PC-3 (cell line): ENCODE measurements around the gene VWA1. TPM values are rescaled to one million over a fixed set of nuclear protein-coding genes. Genes with fewer than 3 reads are reported as not detected.
A peak's percentile ranks its signal among the peaks of the same experiment; 100 is the strongest.
"Not testable (repeated sequence)": the region's sequence is repeated elsewhere in the genome, so short reads cannot be mapped to it uniquely, and the experiment has no call there.

Source experiments
- ATAC-seq: fragments of 200-7000 bp; cut with Tn5 transposase; 2 replicates; pipeline ENCODE4 v1.9.1; 2020; ENCODE audit warnings: mild to moderate bottlenecking, moderate library complexity
- BruUV-seq: library from RNA; stranded (reverse); fragments of 400-500 nt; replicated peaks from 2 replicates; lab custom pipeline; 2021; lab: Mats Ljungman, UMichigan
- CTCF ChIA-PET: fragments of 300-600 bp; sonication (Branson Sonifier 250); formaldehyde crosslinking; loops from one replicate; lab custom pipeline; 2022; ENCODE audit warnings: antibody characterized with exemption; lab: Charles Lee
- POLR2A ChIA-PET: fragments of 300-600 bp; sonication (Branson Sonifier 250); formaldehyde crosslinking; loops from one replicate; lab custom pipeline; 2022; ENCODE audit warnings: antibody characterized with exemption; ENCODE audit not compliant: unreplicated experiment; lab: Charles Lee
- DNase-seq: peaks from one replicate; pipeline ENCODE4 v3.0.0-alpha.2; 2015
- H2AFZ ChIP-seq: fragments of 300-600 bp; sonication (generic); 2 replicates; pipeline ENCODE4 v1.6.0; 2016; ENCODE audit warnings: antibody characterized with exemption, low read length
- H3F3A ChIP-seq: fragments of 300-600 bp; sonication (generic); one replicate; pipeline ENCODE4 v1.6.0; 2017; ENCODE audit warnings: antibody characterized with exemption, low read length, control low read depth, mild to moderate bottlenecking; ENCODE audit not compliant: unreplicated experiment
- H3K27ac ChIP-seq: fragments of 300-600 bp; sonication (generic); 2 replicates; pipeline ENCODE4 v1.5.1; 2016; ENCODE audit warnings: mild to moderate bottlenecking, low read length
- H3K27me3 ChIP-seq: fragments of 300-600 bp; sonication (generic); 2 replicates; pipeline ENCODE4 v1.6.1; 2016; ENCODE audit warnings: low read length, mixed read lengths
- H3K36me3 ChIP-seq: fragments of 300-600 bp; sonication (generic); 2 replicates; pipeline ENCODE4 v1.6.1; 2016; ENCODE audit warnings: low read depth, mixed run types, low read length, mixed read lengths
- H3K4me1 ChIP-seq: fragments of 300-600 bp; sonication (generic); 2 replicates; pipeline ENCODE4 v1.5.1; 2016; ENCODE audit warnings: low read length; ENCODE audit not compliant: insufficient read depth
- H3K4me2 ChIP-seq: fragments of 300-600 bp; sonication (generic); 2 replicates; pipeline ENCODE4 v1.6.0; 2016; ENCODE audit warnings: low read length
- H3K4me3 ChIP-seq: fragments of 300-600 bp; sonication (generic); 2 replicates; pipeline ENCODE4 v1.5.1; 2016; ENCODE audit warnings: mild to moderate bottlenecking, low read length, mixed read lengths
- H3K79me2 ChIP-seq: fragments of 300-600 bp; sonication (generic); 2 replicates; pipeline ENCODE4 v1.6.1; 2017; ENCODE audit warnings: low read length, mixed read lengths
- H3K9ac ChIP-seq: fragments of 300-600 bp; sonication (generic); 2 replicates; pipeline ENCODE4 v1.6.0; 2016; ENCODE audit warnings: mild to moderate bottlenecking, low read length
- H3K9me2 ChIP-seq: fragments of 300-600 bp; sonication (generic); replicated peaks from 2 replicates; pipeline ENCODE4 v1.6.1; 2016; ENCODE audit warnings: mixed run types, low read length, mixed read lengths
- H3K9me3 ChIP-seq: fragments of 300-600 bp; sonication (generic); 2 replicates; pipeline ENCODE4 v1.6.1; 2016; ENCODE audit warnings: low read length, mixed read lengths
- H4K20me1 ChIP-seq: fragments of 300-600 bp; sonication (generic); 2 replicates; pipeline ENCODE4 v1.6.1; 2016; ENCODE audit warnings: low read length, mixed read lengths
- EZH2 ChIP-seq: fragments of 300-600 bp; sonication (generic); IDR thresholded peaks from one replicate; pipeline ENCODE4 v1.6.1; 2017; ENCODE audit warnings: antibody characterized with exemption, mild to moderate bottlenecking, low read length; ENCODE audit not compliant: unreplicated experiment
- EZH2phosphoT487 ChIP-seq: fragments of 300-600 bp; sonication (generic); IDR thresholded peaks from 2 replicates; pipeline ENCODE4 v1.6.1; 2018; ENCODE audit warnings: mild to moderate bottlenecking, antibody characterized with exemption, low read length, borderline replicate concordance
- intact Hi-C: fragments of 100-400 bp; cut with micrococcal nuclease; formaldehyde crosslinking; loops from 2 replicates; pipeline ENCODE4 v1.9.0; 2023
- total RNA-seq: library from RNA; depleted of rRNA; stranded (reverse); fragments of >200 nt; gene quantifications from 2 replicates; pipeline ENCODE4 v1.2.3, GENCODE V29; 2014
- TF ChIP-seq, protein P1 (sequence below): fragments of 300-600 bp; sonication (generic); conservative IDR thresholded peaks from 2 replicates; pipeline ENCODE4 v1.5.1; 2017; ENCODE audit warnings: antibody characterized with exemption, low read depth, mild to moderate bottlenecking, low read length

The VWA1 gene
- total RNA-seq, 1 experiment from 2014 or later = 59.1 TPM

- peak; percentile 92 for ATAC-seq
- Histone ChIP-seq H3K27me3 (no peaks in the 10 kb centered on the region), H3K9me2 (no peaks in the 10 kb centered on the region), H3F3A (no peaks in the 10 kb centered on the region), H3K9ac (peak within 1 kb of the TSS; percentile 85), H3K4me1 (peaks cover 12% of the 10 kb centered on the region), H3K79me2 (peaks cover 62% of the 10 kb centered on the region), H3K36me3 (peaks cover 3% of the 10 kb centered on the region; the same call in 1 of the 2 replicates), H3K4me2 (peak within 1 kb of the TSS; percentile 87), H4K20me1 (peaks cover 21% of the 10 kb centered on the region), H2AFZ (peak within 1 kb of the TSS; percentile 75), H3K9me3 (no peaks in the 10 kb centered on the region), H3K4me3 (peak within 1 kb of the TSS; percentile 88), H3K27ac (peak within 1 kb of the TSS; percentile 58)
- intact Hi-C loops = loop anchor here (1.0 kb wide), 2 partner anchors 40 to 64 kb away; partner anchors contain the start of gene MRPL20
- ChIA-PET CTCF (no interaction called here), POLR2A (no interaction called here)
- no TSS peak for BruUV-seq
- peak; percentile 98 for DNase-seq
- TF ChIP-seq, protein P1, sequence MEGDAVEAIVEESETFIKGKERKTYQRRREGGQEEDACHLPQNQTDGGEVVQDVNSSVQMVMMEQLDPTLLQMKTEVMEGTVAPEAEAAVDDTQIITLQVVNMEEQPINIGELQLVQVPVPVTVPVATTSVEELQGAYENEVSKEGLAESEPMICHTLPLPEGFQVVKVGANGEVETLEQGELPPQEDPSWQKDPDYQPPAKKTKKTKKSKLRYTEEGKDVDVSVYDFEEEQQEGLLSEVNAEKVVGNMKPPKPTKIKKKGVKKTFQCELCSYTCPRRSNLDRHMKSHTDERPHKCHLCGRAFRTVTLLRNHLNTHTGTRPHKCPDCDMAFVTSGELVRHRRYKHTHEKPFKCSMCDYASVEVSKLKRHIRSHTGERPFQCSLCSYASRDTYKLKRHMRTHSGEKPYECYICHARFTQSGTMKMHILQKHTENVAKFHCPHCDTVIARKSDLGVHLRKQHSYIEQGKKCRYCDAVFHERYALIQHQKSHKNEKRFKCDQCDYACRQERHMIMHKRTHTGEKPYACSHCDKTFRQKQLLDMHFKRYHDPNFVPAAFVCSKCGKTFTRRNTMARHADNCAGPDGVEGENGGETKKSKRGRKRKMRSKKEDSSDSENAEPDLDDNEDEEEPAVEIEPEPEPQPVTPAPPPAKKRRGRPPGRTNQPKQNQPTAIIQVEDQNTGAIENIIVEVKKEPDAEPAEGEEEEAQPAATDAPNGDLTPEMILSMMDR = no peak
- TF ChIP-seq EZH2 (no peak), EZH2phosphoT487 (no peak)
Observed at GRCh38 chr1:1471389-1472052, 36.0 kb downstream of the VWA1 start, which contains the start of gene ATAD3B. Gene ATAD3B, plus strand, starts transcription at chr1:1471765. Its CDS starts 120 bp downstream, at chr1:1471885.

DNA sequence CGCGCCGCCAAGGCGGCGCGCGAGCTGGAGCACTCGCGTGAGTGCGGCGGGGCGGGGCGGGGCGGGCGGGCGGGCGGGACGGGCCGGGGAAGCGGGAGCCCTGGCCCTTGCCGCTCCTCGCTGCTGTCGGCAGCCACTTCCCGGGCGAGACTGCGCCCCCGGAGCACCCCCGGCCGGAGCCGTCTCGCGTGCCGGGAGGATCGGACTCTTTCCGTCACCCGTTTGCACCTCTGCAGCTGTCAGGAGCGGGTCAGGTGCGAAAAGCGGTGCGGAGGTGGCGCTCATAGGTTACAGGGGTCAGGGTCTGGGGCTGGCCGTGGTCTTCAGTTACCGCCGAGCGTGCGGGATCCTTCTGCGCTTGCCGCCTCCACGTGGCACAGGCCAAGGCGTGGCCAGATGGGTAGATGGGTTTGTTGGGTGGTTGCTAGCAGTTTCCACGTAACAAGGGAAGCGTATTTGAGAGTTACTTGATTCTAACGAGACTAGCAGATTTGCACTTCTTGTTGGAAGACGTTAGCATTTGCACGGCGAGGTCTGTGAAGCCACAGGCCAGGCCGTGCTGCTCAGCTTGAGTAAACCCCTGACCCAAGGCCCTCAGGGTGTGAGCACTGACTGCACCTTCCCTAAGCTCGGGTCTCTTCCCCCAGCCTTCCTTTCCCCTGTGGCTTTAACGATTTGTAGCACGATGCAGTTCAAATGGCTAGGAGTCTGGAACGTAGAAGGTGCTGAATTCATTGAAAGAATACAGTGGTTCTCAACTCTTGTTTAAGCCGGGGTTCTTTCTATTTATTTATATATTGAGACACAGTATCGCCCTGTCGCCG, 36.8 kb downstream of the VWA1 start:
- H3F3A ChIP-seq, H3K9me3 ChIP-seq, DNase-seq, intact Hi-C loops, POLR2A ChIA-PET, H3K27me3 ChIP-seq, H3K9me2 ChIP-seq, H2AFZ ChIP-seq: not testable (repeated sequence)
- ATAC-seq = peak; percentile 33
- TSS peak; percentile 71 for BruUV-seq
- Histone ChIP-seq H3K79me2 (peaks cover 70% of the 10 kb centered on the region), H3K27ac (peak overlapping the region; percentile 8), H3K36me3 (peaks cover 11% of the 10 kb centered on the region; the same call in 1 of the 2 replicates), H3K4me2 (peak overlapping the region; percentile 87), H3K4me1 (peaks cover 12% of the 10 kb centered on the region), H3K4me3 (peak overlapping the region; percentile 88), H3K9ac (peak overlapping the region; percentile 85), H4K20me1 (peaks cover 27% of the 10 kb centered on the region)
- CTCF ChIA-PET = interaction anchor here (0.7 kb wide), 1 partner anchor 138 kb away, joined by 9 read pairs; no protein-coding TSS in a partner anchor

DNA sequence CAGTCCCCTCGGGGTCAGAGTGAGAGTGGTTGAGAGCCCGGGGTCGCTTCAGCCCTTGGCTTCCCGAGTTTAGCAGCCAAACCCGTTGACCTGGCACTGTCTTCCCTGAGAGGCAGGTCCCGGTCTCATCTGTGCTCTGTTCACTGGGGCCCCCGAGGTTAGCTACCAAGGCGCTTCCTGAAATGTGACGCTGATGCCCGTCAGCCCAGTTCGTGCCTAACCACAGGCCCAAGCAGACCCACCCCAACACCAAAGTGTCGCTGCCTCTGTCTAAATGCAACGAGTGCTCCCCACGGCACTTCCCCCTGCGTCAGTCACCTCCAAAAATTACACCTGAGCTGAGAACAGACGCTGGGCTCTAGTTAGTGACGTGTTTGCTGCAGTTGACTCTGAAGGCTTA, 40.5 kb downstream of the VWA1 start:
- H3K4me2 ChIP-seq, BruUV-seq, H3K27me3 ChIP-seq, H3K27ac ChIP-seq, H3K9ac ChIP-seq, H3K4me1 ChIP-seq, intact Hi-C loops, H3F3A ChIP-seq, H3K9me2 ChIP-seq, DNase-seq, ATAC-seq, POLR2A ChIA-PET, CTCF ChIA-PET, H3K9me3 ChIP-seq, H2AFZ ChIP-seq, H3K4me3 ChIP-seq: not testable (repeated sequence)
- H4K20me1 ChIP-seq = peaks cover 28% of the 10 kb centered on the region
- H3K79me2 ChIP-seq = peaks cover 76% of the 10 kb centered on the region
- H3K36me3 ChIP-seq = peaks cover 36% of the 10 kb centered on the region
